Trophoblast cell (in vitro differentiated cells and primary cell): ENCODE results near the gene NDRG2.
"Not testable (repeated sequence)": the region's sequence is repeated elsewhere in the genome, so short reads cannot be mapped to it uniquely, and the experiment has no call there.

Experiments used
- DNase-seq, 2 donors: peaks; one replicate each; pipeline ENCODE4 v3.0.0-alpha.2; 2016
- H2AFZ ChIP-seq: 2 replicates; pipeline ENCODE4 v1.6.1; 2013; ENCODE audit warnings: low read length, moderate library complexity, mild to moderate bottlenecking; ENCODE audit not compliant: insufficient read depth, poor library complexity
- H2AK5ac ChIP-seq: 2 replicates; pipeline ENCODE4 v1.6.1; 2013; ENCODE audit warnings: mild to moderate bottlenecking, low read length
- H2BK120ac ChIP-seq: 2 replicates; pipeline ENCODE4 v1.6.1; 2013; ENCODE audit warnings: low read length, mild to moderate bottlenecking, moderate library complexity; ENCODE audit not compliant: insufficient read depth, poor library complexity
- H2BK12ac ChIP-seq: 2 replicates; pipeline ENCODE4 v1.6.1; 2013; ENCODE audit warnings: mild to moderate bottlenecking, low read length, moderate library complexity
- H2BK5ac ChIP-seq: 2 replicates; pipeline ENCODE4 v1.6.1; 2013; ENCODE audit warnings: low read length, low read depth, moderate library complexity, mild to moderate bottlenecking; ENCODE audit not compliant: poor library complexity
- H3K14ac ChIP-seq: 2 replicates; pipeline ENCODE4 v1.6.1; 2013; ENCODE audit warnings: mild to moderate bottlenecking, low read length
- H3K18ac ChIP-seq: 2 replicates; pipeline ENCODE4 v1.6.1; 2013; ENCODE audit warnings: mild to moderate bottlenecking, low read length
- H3K23ac ChIP-seq: 2 replicates; pipeline ENCODE4 v1.6.1; 2013; ENCODE audit warnings: low read length
- H3K27ac ChIP-seq: 2 replicates; pipeline ENCODE4 v1.5.1; 2013; ENCODE audit warnings: low read depth, mild to moderate bottlenecking, inconsistent platforms, low read length, moderate library complexity
- H3K27me3 ChIP-seq: 2 replicates; pipeline ENCODE4 v1.6.1; 2013; ENCODE audit warnings: inconsistent platforms, mild to moderate bottlenecking, low read length, moderate library complexity; ENCODE audit not compliant: insufficient read depth
- H3K36me3 ChIP-seq, 2 experiments: 1 replicate in 1 of 2; 2 replicates in 1 of 2; pipeline ENCODE4 v1.6.1; 2013; ENCODE audit warnings: low read length in 2 of 2, mild to moderate bottlenecking in 2 of 2, moderate library complexity in 1 of 2; ENCODE audit not compliant: insufficient read depth in 2 of 2, control insufficient read depth in 1 of 2
- H3K4ac ChIP-seq: 2 replicates; pipeline ENCODE4 v1.6.1; 2013; ENCODE audit warnings: low read depth, mild to moderate bottlenecking, low read length, moderate library complexity
- H3K4me1 ChIP-seq, 2 experiments: 1 replicate in 1 of 2; 2 replicates in 1 of 2; pipeline ENCODE4 v1.6.1; 2013; ENCODE audit warnings: low read length in 2 of 2, mild to moderate bottlenecking in 2 of 2, moderate library complexity in 1 of 2; ENCODE audit not compliant: insufficient read depth in 2 of 2, control insufficient read depth in 1 of 2
- H3K4me2 ChIP-seq: 2 replicates; pipeline ENCODE4 v1.6.1; 2013; ENCODE audit warnings: inconsistent platforms, mild to moderate bottlenecking, low read length, moderate library complexity
- H3K4me3 ChIP-seq: 2 replicates; pipeline ENCODE4 v1.5.1; 2013; ENCODE audit warnings: mild to moderate bottlenecking, low read depth, low read length, inconsistent platforms
- H3K79me1 ChIP-seq: one replicate; pipeline ENCODE4 v1.6.1; 2013; ENCODE audit warnings: low read length
- H3K79me2 ChIP-seq: 2 replicates; pipeline ENCODE4 v1.6.1; 2013; ENCODE audit warnings: low read length, mild to moderate bottlenecking; ENCODE audit not compliant: control insufficient read depth, insufficient read depth, poor library complexity
- H3K9ac ChIP-seq: 2 replicates; pipeline ENCODE4 v1.6.1; 2013; ENCODE audit warnings: mild to moderate bottlenecking, low read length
- H3K9me3 ChIP-seq: 2 replicates; pipeline ENCODE4 v1.6.1; 2013; ENCODE audit warnings: low read depth, mild to moderate bottlenecking, control low read depth, inconsistent platforms, low read length; ENCODE audit not compliant: insufficient read depth
- H4K12ac ChIP-seq: 2 replicates; pipeline ENCODE4 v1.6.1; 2013; ENCODE audit warnings: low read depth, mild to moderate bottlenecking, low read length, moderate library complexity
- H4K8ac ChIP-seq: 2 replicates; pipeline ENCODE4 v1.6.1; 2013; ENCODE audit warnings: low read depth, mild to moderate bottlenecking, low read length, moderate library complexity
- H4K91ac ChIP-seq: one replicate; pipeline ENCODE4 v1.6.1; 2013; ENCODE audit warnings: low read depth, mild to moderate bottlenecking, low read length, moderate library complexity
- WGBS: extraction: QIAGEN DNeasy Blood & Tissue Kit; methylation state at CpG from one replicate; pipeline ENCODE4 v1.1.7; 2013; ENCODE audit warnings: missing lambda C conversion rate; ENCODE audit not compliant: insufficient read length, insufficient coverage; ENCODE audit errors: extremely low coverage; 5-methylcytosine and 5-hydroxymethylcytosine counted together

The NDRG2 gene

DNA sequence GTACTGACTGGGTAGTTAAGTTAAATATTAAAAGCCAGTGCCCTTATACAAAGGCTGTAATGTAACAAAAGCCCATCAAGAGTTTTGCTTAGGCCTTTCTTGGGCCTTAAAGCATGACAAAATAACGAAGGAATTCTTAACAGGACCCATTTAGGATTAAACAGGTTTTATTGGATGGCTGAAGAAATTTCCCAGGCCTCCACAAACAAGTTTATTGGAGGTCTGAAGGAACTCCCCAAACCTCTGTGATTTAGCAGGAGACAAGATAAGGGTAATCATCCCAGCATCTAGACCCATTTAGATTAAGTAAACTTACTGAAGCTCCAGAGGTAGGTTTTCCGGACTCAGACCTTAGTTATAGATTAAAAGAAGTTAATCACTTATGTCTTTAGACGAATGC lies 15.1 kb downstream of the NDRG2 start:
- WGBS, result no CpG with 5 or more reads among the region's 3 CpGs
- H3K4ac ChIP-seq, H3K4me3 ChIP-seq, H3K79me1 ChIP-seq, H3K36me3 ChIP-seq, H4K12ac ChIP-seq, H3K4me1 ChIP-seq, H3K27ac ChIP-seq, H3K79me2 ChIP-seq, H4K91ac ChIP-seq, H2BK12ac ChIP-seq, H2BK120ac ChIP-seq, H3K9ac ChIP-seq, H3K9me3 ChIP-seq, H3K23ac ChIP-seq, H2BK5ac ChIP-seq, DNase-seq, H3K27me3 ChIP-seq, H4K8ac ChIP-seq, H3K14ac ChIP-seq, H2AFZ ChIP-seq, H3K4me2 ChIP-seq, H3K18ac ChIP-seq, H2AK5ac ChIP-seq: not testable (repeated sequence)

DNA sequence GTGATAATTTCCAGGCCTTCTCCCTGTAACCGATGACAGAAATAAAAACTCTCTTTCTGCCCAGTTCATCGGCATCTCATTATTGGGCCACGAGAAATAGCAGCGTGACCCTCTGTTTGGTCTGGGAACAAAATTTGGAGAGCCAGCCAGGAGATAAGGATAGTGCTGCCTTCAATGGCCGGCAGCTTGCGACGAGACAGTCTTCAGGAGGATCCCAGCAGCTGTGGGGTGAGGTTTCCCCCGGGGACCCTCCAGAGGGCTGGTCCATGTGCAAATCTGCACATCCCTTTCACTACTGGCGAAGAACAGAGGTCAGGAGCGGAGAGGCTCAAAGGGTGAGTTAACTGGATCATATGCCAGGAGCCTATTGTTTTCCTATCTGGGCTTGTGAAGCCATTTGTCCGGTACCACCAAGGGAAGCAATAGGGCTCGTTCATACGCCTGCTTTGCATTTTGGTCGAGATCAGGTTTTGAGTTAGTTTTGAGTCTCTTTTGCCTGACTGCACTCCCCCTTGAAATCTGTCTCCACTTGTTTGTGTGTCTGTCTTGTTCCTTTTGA lies 21.0 kb downstream of the NDRG2 start:
- H3K18ac ChIP-seq, result no peak overlapping the region
- H2BK120ac ChIP-seq, result no peak overlapping the region
- no peak overlapping the region for H3K9ac ChIP-seq
- H3K9me3 ChIP-seq, result no peaks in the 10 kb centered on the region
- H3K36me3 ChIP-seq, result no peaks in the 10 kb centered on the region
- no peak overlapping the region for H3K14ac ChIP-seq
- no peak overlapping the region for H4K8ac ChIP-seq
- H3K4ac ChIP-seq, result no peak overlapping the region
- H4K91ac ChIP-seq, result no peak overlapping the region
- WGBS, result no CpG with 5 or more reads among the region's 14 CpGs
- H3K27me3 ChIP-seq, result no peaks in the 10 kb centered on the region
- no peaks in the 10 kb centered on the region for H3K79me1 ChIP-seq
- H2BK12ac ChIP-seq, result no peak overlapping the region
- H3K79me2 ChIP-seq, result no peaks in the 10 kb centered on the region
- H3K23ac ChIP-seq, result no peak overlapping the region
- peaks cover 7 to 10% of the 10 kb centered on the region in 2 experiments for H3K4me1 ChIP-seq
- H3K4me2 ChIP-seq, result no peak overlapping the region
- DNase-seq, result no peak
- no peak overlapping the region for H3K27ac ChIP-seq
- no peak overlapping the region for H2AFZ ChIP-seq
- no peak overlapping the region for H2BK5ac ChIP-seq
- no peak overlapping the region for H3K4me3 ChIP-seq
- H4K12ac ChIP-seq, result no peak overlapping the region
- no peak overlapping the region for H2AK5ac ChIP-seq

DNA sequence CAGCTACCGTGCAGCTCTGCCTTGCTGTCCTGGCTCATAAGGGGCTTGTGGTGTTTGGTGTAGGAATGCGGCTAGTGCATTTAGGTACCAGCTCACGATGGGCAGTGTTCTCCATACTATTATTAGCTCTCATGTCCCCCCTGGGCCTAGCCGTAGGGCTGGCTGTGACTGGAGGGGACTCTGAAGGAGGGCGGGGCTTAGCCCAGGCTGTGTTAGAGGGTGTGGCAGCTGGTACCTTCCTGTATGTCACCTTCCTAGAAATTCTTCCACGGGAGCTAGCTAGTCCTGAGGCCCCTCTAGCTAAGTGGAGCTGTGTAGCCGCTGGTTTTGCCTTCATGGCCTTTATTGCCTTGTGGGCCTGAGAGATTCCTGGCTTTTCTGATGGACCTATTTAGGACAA lies 23.6 kb downstream of the NDRG2 start:
- Histone ChIP-seq H2BK5ac (no peak overlapping the region), H2AFZ (no peak overlapping the region), H3K4me1 (peaks cover 10 to 22% of the 10 kb centered on the region in 2 experiments), H3K79me2 (peaks cover 1% of the 10 kb centered on the region), H3K23ac (no peak overlapping the region), H3K9me3 (peaks cover 1% of the 10 kb centered on the region), H3K4me2 (no peak overlapping the region), H4K12ac (no peak overlapping the region), H2BK120ac (no peak overlapping the region), H3K4ac (no peak overlapping the region), H3K27me3 (no peaks in the 10 kb centered on the region), H3K9ac (no peak overlapping the region), H3K4me3 (no peak overlapping the region), H2AK5ac (no peak overlapping the region), H3K18ac (no peak overlapping the region), H4K91ac (no peak overlapping the region), H2BK12ac (no peak overlapping the region), H3K14ac (no peak overlapping the region), H3K27ac (no peak overlapping the region), H3K36me3 (peaks cover 4% of the 10 kb centered on the region in 2 experiments), H3K79me1 (peaks cover 2% of the 10 kb centered on the region), H4K8ac (no peak overlapping the region)
- no CpG with 5 or more reads among the region's 7 CpGs for WGBS
- no peak for DNase-seq

GRCh38 chr14:20999591-20999990 lies 25.3 kb downstream of the NDRG2 start:
- Histone ChIP-seq H3K9me3 (peaks cover 1% of the 10 kb centered on the region), H2AK5ac (no peak overlapping the region), H3K27ac (peak overlapping the region; percentile 19), H2BK12ac (no peak overlapping the region), H3K36me3 (peaks cover 8 to 18% of the 10 kb centered on the region in 2 experiments), H3K9ac (no peak overlapping the region), H3K79me1 (peaks cover 2% of the 10 kb centered on the region), H3K79me2 (peaks cover 1% of the 10 kb centered on the region), H3K27me3 (no peaks in the 10 kb centered on the region), H4K91ac (no peak overlapping the region), H3K14ac (no peak overlapping the region), H4K12ac (no peak overlapping the region), H3K18ac (no peak overlapping the region), H2BK120ac (no peak overlapping the region), H3K4me3 (no peak overlapping the region), H2AFZ (no peak overlapping the region), H4K8ac (no peak overlapping the region), H2BK5ac (no peak overlapping the region), H3K4ac (no peak overlapping the region), H3K4me2 (no peak overlapping the region), H3K4me1 (peaks cover 10 to 22% of the 10 kb centered on the region in 2 experiments), H3K23ac (no peak overlapping the region)
- no peak for DNase-seq
- no CpG with 5 or more reads among the region's 4 CpGs for WGBS
